ENCODE measurements around the gene CCDC106. TPM values are rescaled to one million over a fixed set of nuclear protein-coding genes. Genes with fewer than 3 reads are reported as not detected.

Gene CCDC106
- total RNA-seq: 22.7 TPM
- polyA plus RNA-seq (ENCODE audit: insufficient read depth, low read depth, low replicate concordance): 51.9 TPM
- long read RNA-seq, donor 1, transcript CCDC106-202 (5 exons, 2,162 nt): major isoform, 7 of 8 reads
- long read RNA-seq, donor 1, partial matches to known transcripts: 0 of 8 reads
- long read RNA-seq, donor 1, other reads (novel, unspliced or antisense): 0 of 8 reads
- long read RNA-seq, donor 2, partial matches to known transcripts: 7 of 11 reads
- long read RNA-seq, donor 2, other reads (novel, unspliced or antisense): 0 of 11 reads
- long read RNA-seq, donor 3, partial matches to known transcripts: 5 of 12 reads
- long read RNA-seq, donor 3, other reads (novel, unspliced or antisense): 0 of 12 reads
- long read RNA-seq, donor 4, partial matches to known transcripts: 0 of 4 reads
- long read RNA-seq, donor 4, other reads (novel, unspliced or antisense): 0 of 4 reads
- long read RNA-seq, donor 5: 0 reads
- long read RNA-seq, donor 6, partial matches to known transcripts: 0 of 1 reads
- long read RNA-seq, donor 6, other reads (novel, unspliced or antisense): 0 of 1 reads
- long read RNA-seq, donor 7, transcript CCDC106-202 (5 exons, 2,162 nt): major isoform, 9 of 31 reads
- long read RNA-seq, donor 7, transcript CCDC106-201 (6 exons, 1,546 nt): minor isoform, 6 of 31 reads
- long read RNA-seq, donor 7, partial matches to known transcripts: 9 of 31 reads
- long read RNA-seq, donor 7, other reads (novel, unspliced or antisense): 4 of 31 reads
- long read RNA-seq, donor 8, transcript CCDC106-202 (5 exons, 2,162 nt): major isoform, 6 of 13 reads
- long read RNA-seq, donor 8, partial matches to known transcripts: 5 of 13 reads
- long read RNA-seq, donor 8, other reads (novel, unspliced or antisense): 0 of 13 reads
- long read RNA-seq, donor 9, partial matches to known transcripts: 0 of 1 reads
- long read RNA-seq, donor 9, other reads (novel, unspliced or antisense): 0 of 1 reads
- long read RNA-seq, donor 10, partial matches to known transcripts: 0 of 8 reads
- long read RNA-seq, donor 10, other reads (novel, unspliced or antisense): 0 of 8 reads

DNA sequence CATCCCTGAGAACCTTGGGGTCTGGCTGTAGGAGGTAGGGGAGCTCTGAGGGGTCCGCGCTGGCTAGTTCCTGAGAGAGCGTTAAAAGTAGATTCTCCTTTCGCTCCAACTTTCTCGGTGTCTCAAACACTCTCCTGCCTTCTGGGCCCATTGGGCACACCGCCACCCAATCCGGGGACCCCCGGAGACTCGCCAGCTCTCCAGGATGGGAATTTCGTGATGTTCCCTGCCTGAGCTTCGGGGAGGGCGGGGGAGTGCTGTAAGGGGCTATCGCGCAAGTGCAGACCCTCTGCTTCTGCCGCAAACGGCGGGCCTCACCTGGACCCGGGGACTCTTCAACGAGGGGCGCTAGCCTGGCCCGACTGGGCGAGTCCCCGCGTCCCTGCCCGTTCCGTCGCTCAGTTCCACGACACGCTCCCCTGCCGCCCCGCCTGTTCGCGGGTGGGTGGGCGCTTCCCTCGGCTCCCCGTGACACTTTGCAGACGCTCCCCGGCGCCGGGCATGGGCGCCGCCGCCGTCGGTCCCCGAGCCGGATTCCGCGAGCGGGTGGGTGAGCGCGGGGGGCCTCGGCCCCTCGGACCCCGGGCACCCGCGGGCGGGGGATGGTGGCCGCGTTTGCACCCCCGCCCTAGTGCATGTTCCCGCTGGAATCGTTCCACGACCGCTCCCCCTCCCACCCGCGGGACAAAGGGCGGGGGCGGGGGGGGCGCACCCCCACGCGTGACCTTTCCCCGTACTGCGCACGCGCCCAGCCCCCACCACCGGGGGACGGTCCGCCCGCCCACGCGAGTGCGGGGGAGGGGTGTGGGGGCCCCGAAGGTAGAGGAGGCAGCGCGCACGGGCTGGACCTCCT is at the start of gene CCDC106:
Gene CCDC106 (plus strand): TSS at position 481 of the 853 bp plus-strand sequence. CDS start 835 bp downstream, outside the sequence.
- TF ChIP-seq CTCF (IDR thresholded peaks at IDR 0.05; ENCODE audit: borderline replicate concordance, extremely low read depth, insufficient read depth): no peak
- no peak for FAIRE-seq
- peak within 1 kb of the TSS; percentile 58 to 84 (median 65) for H3K4me3 ChIP-seq (ENCODE audit: low read length in 3 of 3)
- H3K27ac ChIP-seq (ENCODE audit: low read depth in 2 of 2, low read length in 2 of 2): peak within 1 kb of the TSS; percentile 52 to 89
- H3K4me1 ChIP-seq (ENCODE audit: control insufficient read depth in 2 of 3, insufficient read depth in 2 of 3, low read depth in 1 of 3, low read length in 3 of 3): peaks cover 0 to 32% (median 3%) of the 10 kb centered on the region in 3 donors
- DNase-seq: peak; percentile 86 to 91 (median 90)
- H3K36me3 ChIP-seq (ENCODE audit: control insufficient read depth in 2 of 3, insufficient read depth in 3 of 3, low read length in 3 of 3): no peaks in the 10 kb centered on the region
- intact Hi-C loops (cut with DNase I): no loop called here
- no peaks in the 10 kb centered on the region for H3K9me3 ChIP-seq (ENCODE audit: control insufficient read depth in 2 of 3, insufficient read depth in 1 of 3, low read length in 3 of 3)
- no peaks in the 10 kb centered on the region for H3K27me3 ChIP-seq (ENCODE audit: control insufficient read depth, insufficient read depth, low read length)
- peak within 1 kb of the TSS; percentile 10 to 72 (median 72) for H3K9ac ChIP-seq (ENCODE audit: low read length in 3 of 3)

- intact Hi-C loops (cut with DNase I): no loop called here
- H3K4me3 ChIP-seq (ENCODE audit: low read length in 3 of 3): peak overlapping the region; percentile 50 to 99 (median 98)
- peak overlapping the region in 2 of 3 donors; percentile 12 to 97 for H3K9ac ChIP-seq (ENCODE audit: low read length in 3 of 3)
- DNase-seq: peak; percentile 96 to 98 (median 97)
- H3K36me3 ChIP-seq (ENCODE audit: control insufficient read depth in 2 of 3, insufficient read depth in 3 of 3, low read length in 3 of 3): peaks cover 0 to 10% (median 3%) of the 10 kb centered on the region in 3 donors
- H3K27ac ChIP-seq (ENCODE audit: low read depth in 2 of 2, low read length in 2 of 2): peak overlapping the region; percentile 98 to 99
- no peak for TF ChIP-seq CTCF (IDR thresholded peaks at IDR 0.05; ENCODE audit: borderline replicate concordance, extremely low read depth, insufficient read depth)
- peaks cover 0 to 8% (median 3%) of the 10 kb centered on the region in 3 donors for H3K4me1 ChIP-seq (ENCODE audit: control insufficient read depth in 2 of 3, insufficient read depth in 2 of 3, low read depth in 1 of 3, low read length in 3 of 3)
- peak; percentile 74 for FAIRE-seq
- H3K9me3 ChIP-seq (ENCODE audit: control insufficient read depth in 2 of 3, insufficient read depth in 1 of 3, low read length in 3 of 3): no peaks in the 10 kb centered on the region
- no peaks in the 10 kb centered on the region for H3K27me3 ChIP-seq (ENCODE audit: control insufficient read depth, insufficient read depth, low read length)
These were observed 49.1 kb upstream of the CCDC106 start for GRCh38 chr19:55598719-55599467.

DNA sequence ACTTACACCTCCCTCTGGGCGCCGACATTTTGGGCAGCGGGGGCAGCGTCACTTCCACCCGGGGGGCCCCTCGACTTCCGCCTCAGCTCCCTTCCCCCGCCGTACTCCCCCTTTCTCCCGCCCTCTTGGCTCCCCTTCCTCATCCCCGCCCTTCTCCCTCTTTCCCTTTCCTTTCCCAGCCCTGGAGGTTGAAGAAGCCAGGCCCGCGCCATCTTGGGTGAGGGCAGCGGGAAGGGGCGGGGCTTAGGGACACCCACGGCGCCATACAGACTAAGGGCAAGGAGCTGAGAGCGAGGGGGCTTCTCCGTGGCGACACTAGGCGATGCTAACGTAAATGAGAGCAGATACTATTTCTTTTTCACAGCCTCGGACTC is 48.6 kb upstream of the CCDC106 start, which contains the start of gene FIZ1:
Gene FIZ1 (minus strand): TSS at position 50 of the 374 bp plus-strand sequence. CDS start 1,652 bp downstream, outside the sequence.
- peak; percentile 99 to 100 (median 100) for DNase-seq
- intact Hi-C loops (cut with DNase I): no loop called here
- Histone ChIP-seq H3K4me3 (ENCODE audit: low read length in 3 of 3) (peak within 1 kb of the TSS; percentile 85 to 99 (median 98)), H3K4me1 (ENCODE audit: control insufficient read depth in 2 of 3, insufficient read depth in 2 of 3, low read depth in 1 of 3, low read length in 3 of 3) (peaks cover 0 to 8% (median 3%) of the 10 kb centered on the region in 3 donors), H3K9ac (ENCODE audit: low read length in 3 of 3) (peak within 1 kb of the TSS; percentile 42 to 98 (median 97)), H3K9me3 (ENCODE audit: control insufficient read depth in 2 of 3, insufficient read depth in 1 of 3, low read length in 3 of 3) (no peaks in the 10 kb centered on the region), H3K27me3 (ENCODE audit: control insufficient read depth, insufficient read depth, low read length) (no peaks in the 10 kb centered on the region), H3K36me3 (ENCODE audit: control insufficient read depth in 2 of 3, insufficient read depth in 3 of 3, low read length in 3 of 3) (peaks cover 0 to 10% (median 3%) of the 10 kb centered on the region in 3 donors), H3K27ac (ENCODE audit: low read depth in 2 of 2, low read length in 2 of 2) (peak within 1 kb of the TSS; percentile 98 to 99)
- peak; percentile 33 for FAIRE-seq
- TF ChIP-seq CTCF (IDR thresholded peaks at IDR 0.05; ENCODE audit: borderline replicate concordance, extremely low read depth, insufficient read depth): no peak
